ENCODE results near the gene ITGB4.

- TF ChIP-seq EZH2 (IDR thresholded peaks at IDR 0.05) (no peak), EZH2phosphoT487 (IDR thresholded peaks at IDR 0.05) (no peak)
- TF ChIP-seq, protein P1, sequence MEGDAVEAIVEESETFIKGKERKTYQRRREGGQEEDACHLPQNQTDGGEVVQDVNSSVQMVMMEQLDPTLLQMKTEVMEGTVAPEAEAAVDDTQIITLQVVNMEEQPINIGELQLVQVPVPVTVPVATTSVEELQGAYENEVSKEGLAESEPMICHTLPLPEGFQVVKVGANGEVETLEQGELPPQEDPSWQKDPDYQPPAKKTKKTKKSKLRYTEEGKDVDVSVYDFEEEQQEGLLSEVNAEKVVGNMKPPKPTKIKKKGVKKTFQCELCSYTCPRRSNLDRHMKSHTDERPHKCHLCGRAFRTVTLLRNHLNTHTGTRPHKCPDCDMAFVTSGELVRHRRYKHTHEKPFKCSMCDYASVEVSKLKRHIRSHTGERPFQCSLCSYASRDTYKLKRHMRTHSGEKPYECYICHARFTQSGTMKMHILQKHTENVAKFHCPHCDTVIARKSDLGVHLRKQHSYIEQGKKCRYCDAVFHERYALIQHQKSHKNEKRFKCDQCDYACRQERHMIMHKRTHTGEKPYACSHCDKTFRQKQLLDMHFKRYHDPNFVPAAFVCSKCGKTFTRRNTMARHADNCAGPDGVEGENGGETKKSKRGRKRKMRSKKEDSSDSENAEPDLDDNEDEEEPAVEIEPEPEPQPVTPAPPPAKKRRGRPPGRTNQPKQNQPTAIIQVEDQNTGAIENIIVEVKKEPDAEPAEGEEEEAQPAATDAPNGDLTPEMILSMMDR (IDR thresholded peaks at IDR 0.05): peak; percentile 18
These were observed 58.2 kb downstream of the ITGB4 start for GRCh38 chr17:75779250-75779986.

Measured in neural progenitor cell (in vitro differentiated cells).